GM21423 (cell line): ENCODE results near the gene CCT8.
A peak's percentile ranks its signal among the peaks of the same experiment; 100 is the strongest.
"Not testable (repeated sequence)": the region's sequence is repeated elsewhere in the genome, so short reads cannot be mapped to it uniquely, and the experiment has no call there.

Source experiments
- ATAC-seq: cut with Tn5 transposase; IDR thresholded peaks from one replicate; pipeline ENCODE4 v1.9.1; 2021; ENCODE audit warnings: mild to moderate bottlenecking, moderate library complexity; ENCODE audit not compliant: unreplicated experiment

CCT8 gene

DNA sequence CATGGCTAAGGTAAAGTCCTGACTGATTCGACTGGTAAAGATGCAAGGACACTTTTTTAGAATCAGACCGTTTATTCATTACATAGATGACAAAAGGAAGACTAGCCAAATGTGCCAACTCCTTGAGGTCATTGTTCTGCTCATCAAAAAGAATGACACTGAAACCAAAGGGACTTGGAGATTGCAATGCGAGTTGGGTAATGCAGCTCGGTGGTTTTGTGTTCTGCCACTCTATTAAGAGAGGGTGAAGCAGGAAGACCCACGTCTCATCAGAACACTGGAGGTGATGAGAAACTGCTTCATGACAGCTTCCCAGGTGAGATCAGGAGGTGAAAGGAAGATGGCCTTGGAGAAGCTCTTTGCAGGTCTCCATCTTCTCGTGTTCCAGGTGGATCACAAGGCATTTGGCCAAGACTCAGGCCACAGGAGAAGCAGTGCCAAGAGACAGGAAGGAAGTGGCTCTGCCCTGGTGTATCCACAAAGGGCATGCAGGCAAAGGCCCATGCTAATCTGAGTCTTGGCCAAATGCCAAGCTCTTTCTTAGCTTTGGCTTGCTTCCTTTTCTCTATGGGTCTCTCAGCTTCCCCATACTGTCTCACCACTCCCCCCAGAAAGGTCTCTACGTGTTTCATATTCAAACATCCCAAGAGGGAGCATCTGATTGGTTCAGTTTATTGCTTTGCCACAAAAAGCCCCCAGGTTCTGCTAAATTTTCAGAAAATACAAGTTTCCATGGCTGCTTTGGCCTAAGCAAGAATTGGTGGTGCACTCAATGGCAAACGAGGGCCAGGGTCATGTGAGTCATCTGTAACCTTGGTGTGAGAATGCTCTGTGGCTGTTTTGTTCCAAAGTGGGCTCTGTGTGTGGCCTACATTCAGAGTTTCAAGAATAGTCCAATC, 5.7 kb upstream of the CCT8 start:
- ATAC-seq, result peak; percentile 57

DNA sequence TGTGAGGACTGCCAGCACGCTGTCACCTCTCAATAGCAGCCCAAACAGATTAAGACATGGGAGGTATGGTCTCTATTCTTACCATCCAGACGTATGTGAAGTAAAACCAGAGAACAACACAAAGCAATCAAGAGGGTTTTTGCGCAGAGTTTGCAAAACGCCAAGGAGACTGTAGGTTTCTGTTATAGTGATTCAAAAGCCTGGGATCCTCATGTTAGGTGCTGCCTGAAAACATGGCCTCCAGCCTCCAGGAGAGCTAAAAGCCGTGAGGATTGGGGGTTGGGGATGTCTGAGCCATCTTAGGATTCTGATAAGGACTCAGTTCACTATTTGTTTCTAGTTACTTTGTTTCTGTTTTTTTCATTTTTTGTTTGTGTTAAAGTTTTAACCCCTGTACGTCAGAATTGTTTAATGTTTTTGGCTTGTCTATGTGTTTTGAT, 4.2 kb upstream of the CCT8 start:
- no peak for ATAC-seq

DNA sequence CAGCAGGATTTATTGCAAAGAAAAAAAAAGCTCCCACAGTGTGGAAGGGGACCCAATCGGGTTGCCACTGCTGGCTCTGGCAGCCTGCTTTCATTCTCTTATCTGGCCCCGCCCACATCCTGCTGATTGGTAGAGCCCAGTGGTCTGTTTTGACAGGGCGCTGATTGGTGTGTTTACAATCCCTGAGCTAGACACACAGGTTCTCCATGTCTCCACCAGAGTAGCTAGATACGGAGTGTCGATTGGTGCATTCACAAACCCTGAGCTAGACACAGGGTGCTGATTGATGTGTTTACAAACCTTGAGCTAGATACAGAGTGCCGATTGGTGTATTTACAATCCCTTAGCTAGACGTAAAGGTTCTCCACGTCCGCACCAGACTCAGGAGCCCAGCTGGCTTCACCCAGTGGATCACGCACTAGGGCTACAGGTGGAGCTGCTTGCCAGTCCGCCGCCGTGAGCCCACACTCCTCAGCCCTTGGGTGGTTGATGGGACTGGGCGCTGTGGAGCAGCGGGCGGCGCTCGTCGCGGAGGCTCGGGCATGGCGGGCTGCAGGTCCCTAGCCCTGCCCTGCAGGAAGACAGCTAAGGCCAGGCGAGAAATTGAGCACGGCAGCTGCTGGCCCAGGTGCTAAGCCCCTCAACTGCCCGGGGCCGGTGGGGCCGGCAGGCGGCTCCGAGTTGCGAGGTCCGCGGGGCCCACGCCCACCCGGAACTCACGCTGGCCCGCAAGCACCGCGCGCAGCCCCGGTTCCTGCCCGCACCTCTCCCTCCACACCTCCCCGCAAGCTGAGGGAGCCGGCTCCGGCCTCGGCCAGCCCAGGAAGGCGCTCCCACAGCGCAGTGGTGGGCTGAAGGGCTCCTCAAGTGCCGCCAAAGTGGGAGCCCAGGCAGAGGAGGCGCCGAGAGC, 3.5 kb upstream of the CCT8 start:
- ATAC-seq, result not testable (repeated sequence)

DNA sequence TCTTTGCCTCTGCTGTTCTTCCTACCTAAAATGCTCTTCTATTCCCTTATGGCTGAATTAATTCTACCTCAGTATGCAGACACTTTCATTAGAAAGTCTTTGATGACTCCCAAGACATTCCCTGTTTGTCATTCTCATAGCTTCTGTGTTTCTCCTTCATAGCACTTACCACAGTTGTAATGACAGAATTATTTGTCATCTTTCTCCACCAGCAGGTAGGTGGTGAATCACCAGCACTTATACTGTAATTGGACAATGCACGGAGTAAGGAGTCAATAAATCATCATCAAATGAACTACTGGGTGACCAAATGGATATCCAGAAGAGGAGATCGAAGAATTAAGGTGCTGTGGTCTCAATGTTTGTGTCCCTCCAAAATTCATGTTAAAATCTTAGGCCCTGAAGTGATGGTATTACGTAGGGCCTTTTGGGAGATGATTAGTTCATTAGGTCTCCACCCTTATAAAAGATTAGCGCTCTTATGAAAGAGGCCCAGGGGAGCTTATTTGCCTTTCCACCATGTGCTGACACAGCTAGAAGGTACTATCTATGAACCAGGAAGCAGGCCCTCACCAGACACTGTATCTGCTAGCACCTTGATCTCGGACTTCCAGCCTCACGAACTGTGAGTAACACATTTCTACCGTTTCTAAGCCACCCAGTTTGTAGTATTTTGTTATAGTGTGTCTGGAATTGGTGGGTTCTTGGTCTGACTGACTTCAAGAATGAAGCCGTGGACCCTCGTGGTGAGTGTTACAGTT, 2.4 kb upstream of the CCT8 start:
- no peak for ATAC-seq

DNA sequence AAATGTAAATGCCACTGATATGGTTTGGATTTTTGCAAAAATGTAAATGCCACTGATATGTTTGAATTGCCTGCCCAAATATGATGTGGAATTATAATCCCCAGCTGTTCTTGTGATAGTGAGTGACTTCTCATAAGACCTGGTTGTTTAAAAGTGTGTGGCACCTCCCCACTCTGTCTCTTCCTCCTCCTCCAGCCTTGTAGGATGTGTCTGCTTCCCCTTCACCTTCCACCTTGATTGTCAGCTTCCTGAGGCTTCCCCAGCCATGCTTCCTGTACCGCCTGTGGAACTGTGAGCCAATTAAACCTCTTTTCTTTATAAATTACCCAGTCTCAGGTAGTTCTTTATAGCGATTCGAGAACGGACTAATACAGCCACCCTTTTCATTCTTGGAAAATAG, 1.3 kb upstream of the CCT8 start:
- ATAC-seq, result no peak

DNA sequence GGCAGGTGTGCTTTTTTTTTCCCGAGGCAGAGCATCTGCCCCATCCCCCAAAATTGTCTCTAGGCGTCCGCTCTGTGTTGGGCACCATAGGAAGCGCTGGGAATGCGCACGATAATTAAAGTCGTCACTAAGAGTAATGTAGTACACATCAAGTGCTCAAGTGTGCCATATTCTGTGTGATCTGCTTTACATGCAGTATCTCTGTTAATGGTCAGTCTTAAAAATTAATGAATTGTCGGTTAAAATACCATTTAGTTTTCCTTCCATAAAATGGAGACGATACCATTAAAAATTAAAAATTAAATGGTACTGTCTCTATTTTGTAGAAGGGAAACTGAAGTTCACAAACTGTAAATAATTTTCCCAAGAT, 544 bp upstream of the CCT8 start:
- ATAC-seq, result peak; percentile 10

DNA sequence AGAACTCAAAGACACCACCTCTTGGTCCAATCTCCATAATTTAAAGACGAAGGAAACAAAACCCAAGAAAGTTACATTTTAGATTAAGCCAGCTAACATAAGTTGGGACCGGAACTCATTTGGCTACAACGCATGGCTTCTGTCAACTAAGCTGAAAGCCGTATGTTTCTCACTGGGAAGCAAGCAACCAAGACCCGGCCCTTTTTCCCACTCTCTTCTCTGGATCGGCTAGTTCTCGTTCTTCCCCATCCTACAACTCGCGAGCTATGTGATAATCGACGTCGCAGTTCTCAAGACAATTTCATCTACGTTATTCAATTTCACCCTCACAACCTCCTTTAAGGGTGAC, 601 bp downstream of the CCT8 start:
- ATAC-seq, result no peak

DNA sequence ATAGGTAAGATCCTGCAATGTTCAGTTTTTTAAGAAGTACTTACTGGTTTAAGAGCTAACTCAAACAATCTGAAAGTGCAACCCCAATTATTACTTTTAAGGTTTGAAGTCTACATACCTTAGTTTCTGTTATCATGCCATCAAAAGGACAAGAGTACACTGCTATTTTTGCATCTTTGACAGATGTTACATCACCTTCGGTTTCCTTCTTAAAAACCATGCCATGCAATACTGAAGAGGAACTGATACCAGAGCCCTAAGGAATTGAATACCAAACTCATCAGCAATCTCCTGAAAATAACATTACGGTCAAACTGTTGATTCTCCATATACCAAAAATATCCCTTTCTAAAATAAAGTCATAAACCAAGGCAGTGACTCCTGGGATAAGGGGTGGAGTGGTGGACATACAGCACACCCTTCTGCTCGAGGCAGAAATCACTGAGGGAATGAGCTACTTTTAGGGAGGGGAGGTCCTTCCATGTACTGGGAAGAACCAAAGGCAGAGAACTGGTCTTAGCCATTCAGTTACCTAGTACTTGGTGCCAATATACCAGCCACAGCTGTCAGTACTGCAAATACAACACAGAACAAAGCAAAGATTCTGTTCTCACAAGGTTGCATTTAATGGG, 8.5 kb downstream of the CCT8 start:
- ATAC-seq, result peak; percentile 96

DNA sequence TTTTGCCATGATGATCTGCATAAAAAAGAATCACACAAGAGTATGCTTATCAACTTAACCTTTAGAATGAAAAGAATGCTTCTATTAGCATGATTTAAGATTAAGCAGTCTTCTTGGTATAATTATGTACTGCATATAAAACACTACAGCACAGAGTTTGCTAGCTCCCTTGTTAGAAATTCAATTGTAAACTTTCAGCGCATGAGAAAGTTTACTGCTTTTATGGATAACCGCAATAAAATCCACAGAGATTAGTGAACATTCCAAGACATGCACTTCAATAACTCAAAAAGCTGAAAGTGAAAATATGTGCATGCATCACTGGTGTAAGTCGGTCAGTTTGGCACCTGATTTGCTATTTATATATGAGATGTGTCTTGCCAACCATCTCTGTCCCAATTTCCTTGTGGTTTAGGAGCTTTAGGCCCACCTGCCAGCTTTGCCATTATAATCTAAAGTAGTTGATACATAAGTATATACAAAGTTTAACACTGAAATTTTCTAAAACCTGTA, 16.9 kb downstream of the CCT8 start:
- no peak for ATAC-seq

DNA sequence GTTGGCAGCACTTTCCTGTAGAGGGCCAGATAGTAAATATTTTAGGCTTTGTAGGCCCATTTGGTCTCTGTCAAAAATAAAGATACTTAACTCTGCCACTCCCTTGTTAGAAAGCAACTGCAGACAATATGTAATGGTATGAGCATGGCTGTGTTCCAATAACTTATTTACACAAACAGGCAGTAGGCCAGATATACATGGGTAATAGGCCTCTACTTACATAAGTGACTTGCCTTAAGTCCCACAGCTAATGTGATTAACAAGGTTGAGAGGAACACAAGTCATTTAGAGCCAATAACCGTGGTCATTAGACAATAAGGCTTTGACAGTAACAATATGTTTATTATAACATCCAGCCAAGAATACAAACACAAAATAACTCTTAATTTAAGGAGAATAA, 17.4 kb downstream of the CCT8 start:
- no peak for ATAC-seq

DNA sequence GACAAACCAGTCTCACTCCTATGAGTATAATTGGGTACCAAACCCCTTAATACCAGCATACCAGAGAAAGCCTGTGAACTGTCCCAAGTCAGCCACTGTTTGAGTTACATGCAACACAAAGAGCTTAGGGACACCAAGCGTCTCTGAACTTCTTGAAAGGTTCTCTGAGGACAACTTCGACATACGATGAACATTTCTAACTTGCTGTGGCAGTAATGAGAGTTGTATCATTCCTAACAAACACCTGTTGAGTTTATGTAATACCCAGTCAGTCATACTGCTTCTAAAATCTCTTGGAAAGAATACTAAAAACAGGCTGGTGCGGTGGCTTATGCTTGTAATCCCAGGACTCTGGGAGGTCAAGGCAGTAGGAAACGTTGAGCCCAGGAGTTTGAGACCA, 18.4 kb downstream of the CCT8 start:
- ATAC-seq, result no peak

DNA sequence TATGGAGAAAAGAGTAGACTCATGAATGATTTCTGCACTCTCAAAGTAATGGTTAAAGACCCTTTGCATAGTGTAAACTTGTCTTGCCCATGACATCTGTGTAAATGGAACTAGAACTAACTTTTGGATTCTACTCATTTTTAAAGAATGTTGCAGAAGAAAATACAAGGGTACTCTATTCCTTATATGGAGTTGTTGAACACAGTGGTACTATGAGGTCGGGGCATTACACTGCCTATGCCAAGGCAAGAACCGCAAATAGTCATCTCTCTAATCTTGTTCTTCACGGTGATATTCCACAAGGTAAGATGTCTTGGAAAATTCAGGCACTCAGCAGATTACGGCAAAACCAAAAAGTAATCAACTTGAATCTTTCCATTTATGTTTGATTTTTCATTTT, 19.8 kb downstream of the CCT8 start:
- no peak for ATAC-seq

DNA sequence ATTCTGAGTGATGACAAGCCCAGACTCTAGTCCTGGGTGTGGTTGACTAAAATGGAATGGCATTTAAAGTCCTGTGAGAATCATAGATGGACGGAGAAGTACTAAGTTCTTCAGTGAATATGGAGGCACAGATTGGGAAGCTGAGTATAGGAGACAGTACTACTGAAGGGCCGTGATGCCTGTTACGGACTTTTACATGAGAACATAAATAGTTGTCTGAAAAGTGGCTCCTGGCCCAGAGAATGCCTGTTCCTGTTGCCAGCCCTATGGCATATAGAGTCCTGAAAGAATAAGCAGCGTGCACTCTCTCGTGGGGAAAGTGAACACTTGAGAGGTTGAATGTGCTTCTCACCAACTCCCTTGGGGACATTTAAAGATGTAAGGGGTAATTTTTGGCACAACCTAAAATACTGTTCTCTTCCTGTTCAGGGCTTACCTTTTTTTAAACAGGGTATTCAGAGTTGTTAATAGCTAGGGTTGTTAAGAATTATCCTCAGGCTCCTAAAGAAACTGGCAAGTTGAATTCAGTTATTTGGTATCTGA, 20.4 kb downstream of the CCT8 start:
- ATAC-seq, result no peak

DNA sequence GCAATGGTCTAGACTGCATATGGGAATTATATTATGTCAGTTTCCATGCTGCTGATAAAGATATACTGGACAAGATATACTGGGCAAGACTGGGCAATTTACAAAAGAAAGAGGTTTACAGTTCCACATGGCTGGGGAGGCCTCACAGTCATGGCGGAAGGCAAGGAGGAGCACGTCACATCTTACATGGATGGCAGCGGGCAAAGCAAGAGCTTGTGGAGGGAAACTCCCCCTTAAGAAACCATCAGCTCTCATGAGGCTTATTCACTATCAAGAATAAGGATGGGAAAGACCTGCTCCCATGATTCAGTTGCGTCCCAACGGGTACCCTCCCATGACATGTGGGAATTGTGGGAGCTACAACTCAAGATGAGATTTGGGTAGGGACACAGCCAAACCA, 21.2 kb downstream of the CCT8 start:
- no peak for ATAC-seq

DNA sequence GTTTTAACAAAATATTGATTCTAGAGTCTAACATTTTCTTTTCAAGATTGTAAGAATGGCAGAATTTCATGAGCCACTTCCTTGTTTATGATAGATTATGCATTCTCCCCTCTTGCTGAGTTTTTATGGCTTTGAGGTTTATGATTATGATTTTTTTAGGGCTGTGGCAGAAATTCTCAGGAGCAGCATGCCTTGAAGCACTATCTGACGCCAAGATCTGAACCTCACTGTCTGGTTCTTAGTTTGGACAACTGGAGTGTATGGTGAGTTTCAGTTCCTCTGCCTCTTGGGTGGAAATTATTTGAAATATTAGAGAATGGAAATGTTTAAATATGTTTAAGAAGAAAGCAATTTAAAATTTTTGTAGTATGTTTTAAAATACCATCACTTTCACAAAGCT, 38.8 kb downstream of the CCT8 start:
- no peak for ATAC-seq

DNA sequence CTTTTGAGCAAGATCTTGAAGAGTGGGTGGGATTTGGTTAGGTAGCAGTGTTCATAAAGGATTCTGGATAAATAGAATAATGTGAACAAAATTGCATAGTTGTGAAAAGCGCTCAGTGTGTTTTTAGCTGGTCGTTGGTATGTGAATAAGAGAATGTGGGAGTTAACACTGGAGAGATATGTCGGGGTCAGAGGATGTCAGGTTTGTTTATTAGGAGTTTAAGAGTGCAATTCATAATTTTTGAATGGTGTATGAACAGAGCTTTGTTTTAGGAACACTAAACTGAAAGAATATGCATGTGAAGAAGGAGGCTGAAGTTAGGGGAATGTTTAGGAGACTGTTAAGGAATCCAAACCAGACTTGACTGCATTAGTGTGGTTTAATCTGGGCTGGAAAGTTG, 39.6 kb downstream of the CCT8 start:
- ATAC-seq, result no peak

DNA sequence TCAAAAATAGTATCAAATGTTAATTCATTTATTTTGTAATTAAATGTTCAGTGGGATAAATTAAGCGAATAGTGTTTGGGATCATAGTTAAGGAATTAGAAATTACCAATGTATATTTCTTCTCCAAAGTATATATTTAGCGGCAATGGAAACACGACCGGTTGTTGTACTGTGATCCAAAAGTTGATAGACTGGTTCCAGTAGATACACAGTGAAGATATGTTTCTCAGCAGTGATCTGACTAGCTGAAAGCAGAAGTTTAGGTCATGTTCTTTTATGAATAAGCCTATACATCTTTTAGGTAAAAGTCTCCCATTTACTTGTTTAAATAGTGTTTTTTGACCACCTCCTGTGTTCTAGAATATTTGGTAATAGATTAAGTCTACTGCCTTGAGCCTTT, 40.1 kb downstream of the CCT8 start:
- ATAC-seq, result no peak

DNA sequence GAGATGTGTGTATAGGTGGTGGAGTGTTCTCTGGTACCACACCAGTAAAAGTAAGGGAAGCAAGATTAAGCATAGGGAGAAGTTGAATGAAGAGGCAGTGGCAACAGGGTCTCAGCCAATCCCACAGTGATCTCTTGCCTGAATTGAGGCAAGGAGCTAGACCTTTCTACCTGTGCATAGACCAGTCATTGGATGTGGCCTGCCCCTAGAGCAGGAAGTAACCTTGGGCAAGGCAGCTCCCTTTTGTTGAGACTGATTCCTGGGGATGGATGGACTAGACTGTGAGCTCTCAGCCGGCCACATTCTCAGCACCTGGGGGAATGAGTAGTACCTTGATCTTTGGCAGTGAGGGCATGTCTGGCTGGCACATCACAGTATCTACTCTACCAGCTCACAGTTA, 42.5 kb downstream of the CCT8 start:
- ATAC-seq, result no peak

DNA sequence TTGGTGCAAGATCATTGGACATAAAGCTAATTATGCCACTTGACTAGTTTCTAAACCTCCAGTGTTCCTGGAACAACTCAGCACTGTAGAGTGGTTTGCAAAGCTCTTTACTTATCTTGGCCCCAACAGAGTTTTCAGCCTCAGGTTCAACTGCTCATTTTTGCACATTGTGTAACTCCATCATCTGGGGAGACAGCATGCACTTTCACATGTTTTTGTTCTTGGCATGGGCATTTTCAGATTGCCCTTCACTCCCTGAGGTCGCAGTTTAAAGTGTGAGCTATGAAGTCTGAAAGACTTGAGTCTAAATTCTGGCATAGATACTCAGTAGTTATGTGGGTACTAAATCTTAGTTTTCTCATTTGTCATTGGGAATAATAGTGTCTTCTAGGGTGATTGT, 43.9 kb downstream of the CCT8 start:
- no peak for ATAC-seq

DNA sequence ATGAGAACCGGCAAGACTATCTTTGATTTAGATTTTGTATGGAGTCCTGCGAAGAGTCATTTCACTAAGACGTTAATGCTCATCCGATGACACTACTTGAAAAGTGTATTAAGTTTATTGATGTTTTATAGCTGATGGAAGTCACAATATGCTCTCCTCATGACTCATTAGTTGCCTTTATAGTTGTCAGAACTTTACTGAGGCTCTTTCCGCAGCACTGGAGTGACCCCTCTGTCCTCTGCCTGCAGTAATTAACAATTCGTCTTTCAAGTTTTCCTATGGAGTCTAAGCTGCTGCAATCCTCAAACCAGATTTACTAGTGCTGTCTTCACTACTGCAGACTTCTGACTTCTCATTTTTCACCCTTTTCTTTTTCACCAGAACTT, 48.1 kb downstream of the CCT8 start:
- ATAC-seq, result no peak
